HFFc6 (cell line): ENCODE results near the gene NAV3. TPM values are rescaled to one million over a fixed set of nuclear protein-coding genes. Genes with fewer than 3 reads are reported as not detected.

Source experiments
- DNase-seq: peaks from one replicate; pipeline ENCODE4 v3.0.0-alpha.2; 2018
- H3K27ac Mint-ChIP-seq: 2 replicates; pipeline ENCODE4 v1.8.0; 2020; ENCODE audit warnings: mild to moderate bottlenecking, mixed read lengths
- H3K27me3 Mint-ChIP-seq: 2 replicates; pipeline ENCODE4 v1.8.0; 2021; ENCODE audit warnings: mild to moderate bottlenecking, moderate library complexity, mixed read lengths; ENCODE audit not compliant: insufficient read depth
- H3K36me3 Mint-ChIP-seq: 2 replicates; pipeline ENCODE4 v1.8.0; 2021; ENCODE audit warnings: low read depth, mixed read lengths
- H3K4me1 Mint-ChIP-seq: 2 replicates; pipeline ENCODE4 v1.8.0; 2020; ENCODE audit warnings: low read depth, mixed read lengths
- H3K4me3 Mint-ChIP-seq: 2 replicates; pipeline ENCODE4 v1.8.0; 2020; ENCODE audit warnings: mild to moderate bottlenecking, moderate library complexity, mixed read lengths
- H3K9me3 Mint-ChIP-seq: 2 replicates; pipeline ENCODE4 v1.8.0; 2020; ENCODE audit warnings: mild to moderate bottlenecking, mixed read lengths
- CTCF ChIP-seq: fragments of 200-600 bp; sonication (generic); IDR thresholded peaks from 2 replicates; pipeline ENCODE4 v1.5.0; 2021; ENCODE audit warnings: antibody characterized with exemption, mild to moderate bottlenecking
- long read RNA-seq: library from polyadenylated mRNA; unstranded; transcript quantifications from one replicate; pipeline ENCODE4 v2.0.0, GENCODE V29; 2019
- total RNA-seq, 6 experiments: library from RNA; stranded (reverse); fragmentation: NEBNext Ultra II Directional; extraction: Animal tissue kit (Norgen Biotek cat#: 25700); gene quantifications; 2 replicates in 1 of 6; 3 replicates in 5 of 6; pipeline ENCODE4 v1.2.3, GENCODE V29; 2021

NAV3 gene, protein sequence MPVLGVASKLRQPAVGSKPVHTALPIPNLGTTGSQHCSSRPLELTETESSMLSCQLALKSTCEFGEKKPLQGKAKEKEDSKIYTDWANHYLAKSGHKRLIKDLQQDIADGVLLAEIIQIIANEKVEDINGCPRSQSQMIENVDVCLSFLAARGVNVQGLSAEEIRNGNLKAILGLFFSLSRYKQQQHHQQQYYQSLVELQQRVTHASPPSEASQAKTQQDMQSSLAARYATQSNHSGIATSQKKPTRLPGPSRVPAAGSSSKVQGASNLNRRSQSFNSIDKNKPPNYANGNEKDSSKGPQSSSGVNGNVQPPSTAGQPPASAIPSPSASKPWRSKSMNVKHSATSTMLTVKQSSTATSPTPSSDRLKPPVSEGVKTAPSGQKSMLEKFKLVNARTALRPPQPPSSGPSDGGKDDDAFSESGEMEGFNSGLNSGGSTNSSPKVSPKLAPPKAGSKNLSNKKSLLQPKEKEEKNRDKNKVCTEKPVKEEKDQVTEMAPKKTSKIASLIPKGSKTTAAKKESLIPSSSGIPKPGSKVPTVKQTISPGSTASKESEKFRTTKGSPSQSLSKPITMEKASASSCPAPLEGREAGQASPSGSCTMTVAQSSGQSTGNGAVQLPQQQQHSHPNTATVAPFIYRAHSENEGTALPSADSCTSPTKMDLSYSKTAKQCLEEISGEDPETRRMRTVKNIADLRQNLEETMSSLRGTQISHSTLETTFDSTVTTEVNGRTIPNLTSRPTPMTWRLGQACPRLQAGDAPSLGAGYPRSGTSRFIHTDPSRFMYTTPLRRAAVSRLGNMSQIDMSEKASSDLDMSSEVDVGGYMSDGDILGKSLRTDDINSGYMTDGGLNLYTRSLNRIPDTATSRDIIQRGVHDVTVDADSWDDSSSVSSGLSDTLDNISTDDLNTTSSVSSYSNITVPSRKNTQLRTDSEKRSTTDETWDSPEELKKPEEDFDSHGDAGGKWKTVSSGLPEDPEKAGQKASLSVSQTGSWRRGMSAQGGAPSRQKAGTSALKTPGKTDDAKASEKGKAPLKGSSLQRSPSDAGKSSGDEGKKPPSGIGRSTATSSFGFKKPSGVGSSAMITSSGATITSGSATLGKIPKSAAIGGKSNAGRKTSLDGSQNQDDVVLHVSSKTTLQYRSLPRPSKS (N-terminal part only)
- 100 to 1,000 TPM in 3 of 6 experiments, 10 to 100 TPM in 3; 86.7 to 142 (median 107) TPM for total RNA-seq
- long read RNA-seq, partial matches to known transcripts = 16 of 45 reads
- long read RNA-seq, other reads (novel, unspliced or antisense) = 29 of 45 reads

DNA sequence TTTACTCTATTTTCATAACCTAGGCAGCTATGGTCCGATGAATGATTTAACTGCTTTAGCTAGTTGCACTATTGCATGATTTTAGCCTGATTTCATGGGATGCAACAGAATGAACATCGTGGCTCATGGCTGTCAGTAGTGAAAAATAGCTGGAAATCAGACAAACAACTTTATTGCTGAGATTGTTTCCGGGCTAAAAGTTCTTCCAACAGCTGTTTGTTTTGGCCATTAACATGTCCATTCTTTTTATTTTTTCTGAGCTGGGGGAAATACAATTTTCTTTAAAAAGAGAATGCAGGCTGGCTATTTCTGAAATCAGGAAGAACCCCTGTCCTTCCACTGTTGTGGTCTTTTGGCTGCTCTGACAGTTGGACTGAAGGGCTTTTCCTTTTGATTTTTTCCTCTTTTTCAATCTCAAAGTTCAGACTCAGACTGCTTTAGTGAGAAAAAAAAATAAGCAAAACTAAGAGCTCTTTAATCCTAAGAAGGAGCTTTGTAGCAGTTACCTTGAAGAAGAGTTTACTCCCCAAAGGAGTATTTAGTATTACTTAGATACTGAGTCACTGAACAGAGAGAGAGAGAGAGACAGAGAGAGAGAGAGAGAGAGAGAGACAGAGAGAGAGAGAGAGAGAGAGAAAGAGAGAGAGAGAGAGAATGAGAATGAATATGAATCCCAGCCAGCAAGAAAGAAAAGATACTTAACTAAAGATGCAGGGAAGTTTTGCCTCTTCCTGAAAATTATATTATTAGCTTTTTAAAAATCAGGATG, at the start of gene NAV3:
Gene NAV3, plus strand, starts transcription at position 312 of the 769 bp plus-strand sequence. CDS start 568 bp downstream, outside the sequence.
- no peak for DNase-seq
- no peak within 1 kb of the TSS for H3K27ac Mint-ChIP-seq
- 0 out of 2 replicates have a peak, but pooled peaks cover 3% of the 10 kb centered on the region for H3K27me3 Mint-ChIP-seq
- H3K9me3 Mint-ChIP-seq = no peaks in the 10 kb centered on the region
- H3K4me3 Mint-ChIP-seq = no peak within 1 kb of the TSS
- TF ChIP-seq CTCF = no peak
- H3K4me1 Mint-ChIP-seq = no peaks in the 10 kb centered on the region
- no peaks in the 10 kb centered on the region for H3K36me3 Mint-ChIP-seq

DNA sequence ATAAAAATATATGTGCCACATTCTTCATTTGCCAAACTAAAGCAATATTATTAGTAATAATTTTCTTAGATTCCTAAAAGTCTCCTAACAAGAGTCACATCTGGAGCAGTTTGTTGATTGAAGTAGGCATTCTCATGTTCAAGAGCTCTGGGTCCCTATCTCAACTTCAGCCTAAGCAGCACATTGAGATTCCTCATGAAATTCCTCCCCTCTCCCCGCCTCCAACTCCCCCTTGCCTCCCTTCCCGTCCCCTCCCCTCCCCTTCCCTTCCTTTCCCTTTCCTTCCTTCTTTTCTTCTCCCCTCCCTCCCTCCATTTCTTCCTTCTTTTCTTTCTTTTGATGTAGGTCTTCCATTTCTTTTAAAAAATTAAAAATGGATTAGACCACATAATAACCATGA, 48.7 kb upstream of the NAV3 start:
- no peak for TF ChIP-seq CTCF
- Mint-ChIP-seq H3K4me3 (no peak overlapping the region), H3K27ac (no peak overlapping the region), H3K36me3 (no peaks in the 10 kb centered on the region), H3K9me3 (no peaks in the 10 kb centered on the region), H3K27me3 (peaks cover 2% of the 10 kb centered on the region; the same call in 1 of the 2 replicates), H3K4me1 (no peaks in the 10 kb centered on the region)
- DNase-seq = no peak

DNA sequence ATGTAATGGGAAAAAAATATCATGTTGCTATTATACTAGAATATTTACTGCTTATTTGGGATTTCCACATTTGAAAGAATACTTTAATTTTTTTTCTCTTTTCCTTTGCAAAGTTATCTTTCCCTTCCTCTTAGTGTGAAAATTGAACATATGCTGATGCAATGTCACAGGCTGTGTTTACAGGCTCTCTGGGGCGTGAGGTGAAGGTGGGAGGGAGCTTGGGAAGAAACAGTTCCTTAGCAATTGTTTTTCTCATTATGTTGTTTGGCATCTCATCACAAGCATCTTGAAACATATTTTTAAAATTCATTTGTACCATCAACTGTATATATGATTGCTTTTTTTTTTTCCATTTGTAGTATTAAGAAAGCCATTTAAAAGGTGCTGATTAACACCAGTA, 47.9 kb upstream of the NAV3 start:
- no peak for DNase-seq
- TF ChIP-seq CTCF = no peak
- H3K4me1 Mint-ChIP-seq = no peaks in the 10 kb centered on the region
- H3K36me3 Mint-ChIP-seq = no peaks in the 10 kb centered on the region
- H3K27ac Mint-ChIP-seq = no peak overlapping the region
- H3K4me3 Mint-ChIP-seq = no peak overlapping the region
- peaks cover 2% of the 10 kb centered on the region; the same call in 1 of the 2 replicates for H3K27me3 Mint-ChIP-seq
- no peaks in the 10 kb centered on the region for H3K9me3 Mint-ChIP-seq

DNA sequence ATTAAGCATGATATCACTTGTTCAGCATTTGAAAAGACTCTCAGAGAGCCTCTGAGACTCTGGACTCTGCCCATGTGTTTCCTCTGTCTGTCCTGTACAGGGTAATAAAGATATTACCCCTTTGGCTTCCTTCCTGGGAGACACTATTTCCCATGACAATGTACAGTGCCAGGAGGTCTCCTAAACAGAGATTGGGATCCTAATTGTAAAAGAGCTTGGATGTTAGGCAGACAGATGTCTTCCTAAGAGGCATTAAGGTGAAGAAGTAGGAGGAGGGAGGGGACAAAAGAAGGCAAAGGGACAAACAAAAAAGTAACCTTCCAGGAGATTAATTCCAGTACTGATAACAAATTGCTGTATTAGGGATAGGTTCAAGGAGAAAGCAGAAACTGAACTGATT, 45.5 kb upstream of the NAV3 start:
- Mint-ChIP-seq H3K4me3 (no peak overlapping the region), H3K27ac (no peak overlapping the region), H3K36me3 (no peaks in the 10 kb centered on the region), H3K4me1 (no peaks in the 10 kb centered on the region), H3K27me3 (peaks cover 2% of the 10 kb centered on the region), H3K9me3 (no peaks in the 10 kb centered on the region)
- no peak for DNase-seq
- TF ChIP-seq CTCF = no peak
